ENCODE measurements around the gene PTPRB. TPM values are rescaled to one million over a fixed set of nuclear protein-coding genes. Genes with fewer than 3 reads are reported as not detected.

The PTPRB gene
- total RNA-seq, 1 donor from 2014 or later, result 38.7 TPM

DNA sequence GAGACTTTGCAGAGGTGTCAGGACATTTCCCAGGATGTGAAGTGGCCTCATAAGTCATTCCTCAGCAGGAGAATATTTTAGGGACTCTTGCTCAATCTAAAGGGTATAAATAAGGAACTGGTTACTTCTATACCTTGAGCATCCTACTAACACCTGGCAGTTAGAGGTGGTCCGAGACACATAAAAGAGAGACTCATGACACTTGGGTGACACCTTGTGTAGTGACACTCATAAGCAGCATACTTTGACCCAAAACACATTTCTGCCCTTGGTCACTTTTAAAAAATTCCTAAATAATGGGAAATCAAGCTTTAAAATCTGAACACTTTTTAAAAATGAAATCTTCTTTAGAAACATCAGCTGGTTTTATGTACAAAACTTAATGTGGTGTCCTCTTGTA, 152.8 kb downstream of the PTPRB start:
- Histone ChIP-seq H3K27me3 (ENCODE audit: low read depth) (no peaks in the 10 kb centered on the region), H3K9me3 (replicated peaks) (peaks cover 4% of the 10 kb centered on the region), H3K4me3 (no peak overlapping the region), H3K36me3 (no peaks in the 10 kb centered on the region), H3K4me1 (no peaks in the 10 kb centered on the region), H3K27ac (replicated peaks) (no peak overlapping the region)
- DNase-seq, result no peak
- intact Hi-C loops (cut with micrococcal nuclease), result no loop called here
- TF ChIP-seq, protein P1, sequence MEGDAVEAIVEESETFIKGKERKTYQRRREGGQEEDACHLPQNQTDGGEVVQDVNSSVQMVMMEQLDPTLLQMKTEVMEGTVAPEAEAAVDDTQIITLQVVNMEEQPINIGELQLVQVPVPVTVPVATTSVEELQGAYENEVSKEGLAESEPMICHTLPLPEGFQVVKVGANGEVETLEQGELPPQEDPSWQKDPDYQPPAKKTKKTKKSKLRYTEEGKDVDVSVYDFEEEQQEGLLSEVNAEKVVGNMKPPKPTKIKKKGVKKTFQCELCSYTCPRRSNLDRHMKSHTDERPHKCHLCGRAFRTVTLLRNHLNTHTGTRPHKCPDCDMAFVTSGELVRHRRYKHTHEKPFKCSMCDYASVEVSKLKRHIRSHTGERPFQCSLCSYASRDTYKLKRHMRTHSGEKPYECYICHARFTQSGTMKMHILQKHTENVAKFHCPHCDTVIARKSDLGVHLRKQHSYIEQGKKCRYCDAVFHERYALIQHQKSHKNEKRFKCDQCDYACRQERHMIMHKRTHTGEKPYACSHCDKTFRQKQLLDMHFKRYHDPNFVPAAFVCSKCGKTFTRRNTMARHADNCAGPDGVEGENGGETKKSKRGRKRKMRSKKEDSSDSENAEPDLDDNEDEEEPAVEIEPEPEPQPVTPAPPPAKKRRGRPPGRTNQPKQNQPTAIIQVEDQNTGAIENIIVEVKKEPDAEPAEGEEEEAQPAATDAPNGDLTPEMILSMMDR (IDR thresholded peaks at IDR 0.05; ENCODE audit: borderline replicate concordance), result no peak

DNA sequence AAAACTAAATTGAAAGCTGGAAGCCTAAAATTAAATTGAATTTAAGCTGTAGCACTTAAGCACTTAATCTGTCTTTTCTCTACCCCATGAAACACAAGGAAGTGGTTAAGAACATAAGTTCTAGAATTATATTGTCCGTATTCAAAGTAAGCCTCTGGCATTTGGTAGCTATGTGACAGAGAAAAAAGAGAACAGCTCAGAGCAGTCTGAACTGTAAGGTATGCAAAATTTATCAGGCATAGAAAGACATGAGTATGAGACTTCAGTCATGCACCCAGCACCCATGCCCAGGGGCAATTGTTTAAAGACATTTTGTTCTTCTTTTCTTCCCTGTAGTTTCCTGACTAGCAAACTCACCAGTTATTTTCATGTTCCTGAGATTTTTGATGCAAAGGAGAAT, 154.5 kb downstream of the PTPRB start:
- intact Hi-C loops (cut with micrococcal nuclease), result no loop called here
- DNase-seq, result no peak
- no peaks in the 10 kb centered on the region for H3K36me3 ChIP-seq
- no peak overlapping the region for H3K4me3 ChIP-seq
- TF ChIP-seq, protein P1 (IDR thresholded peaks at IDR 0.05; ENCODE audit: borderline replicate concordance), result no peak
- H3K27me3 ChIP-seq (ENCODE audit: low read depth), result no peaks in the 10 kb centered on the region
- no peaks in the 10 kb centered on the region for H3K9me3 ChIP-seq (replicated peaks)
- H3K27ac ChIP-seq (replicated peaks), result no peak overlapping the region
- H3K4me1 ChIP-seq, result no peaks in the 10 kb centered on the region

DNA sequence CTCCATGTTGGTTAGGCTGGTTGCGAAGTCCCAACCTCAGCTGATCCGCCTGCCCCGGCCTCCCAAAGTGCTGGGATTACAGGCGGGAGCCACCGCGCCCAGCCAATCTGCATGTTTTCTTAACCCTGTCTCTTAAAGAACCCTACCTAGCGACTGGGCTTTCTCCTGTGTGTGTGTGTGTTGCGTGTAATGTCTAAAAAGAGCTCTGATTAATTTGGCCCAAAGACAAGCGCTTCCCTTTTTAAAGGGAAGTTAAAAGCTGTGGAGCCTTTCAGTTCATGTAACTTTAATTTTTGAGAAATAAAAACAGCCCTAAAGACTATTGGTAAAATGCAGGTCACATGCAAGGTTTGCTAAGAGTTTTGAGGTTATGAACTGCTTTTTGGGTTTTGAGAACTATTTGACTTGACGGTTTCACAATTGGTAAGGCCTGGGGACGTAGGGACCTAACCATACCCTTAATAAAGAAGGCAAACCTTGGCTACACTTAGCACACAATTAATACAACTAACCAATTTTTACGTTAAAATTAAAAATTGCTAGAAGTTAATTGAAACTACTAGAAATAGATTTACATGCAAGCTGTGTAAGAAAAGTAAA, 167.9 kb downstream of the PTPRB start:
- TF ChIP-seq, protein P1 (IDR thresholded peaks at IDR 0.05; ENCODE audit: borderline replicate concordance), result no peak
- Histone ChIP-seq H3K27ac (replicated peaks) (no peak overlapping the region), H3K4me1 (no peaks in the 10 kb centered on the region), H3K27me3 (ENCODE audit: low read depth) (no peaks in the 10 kb centered on the region), H3K9me3 (replicated peaks) (peaks cover 2% of the 10 kb centered on the region), H3K36me3 (no peaks in the 10 kb centered on the region), H3K4me3 (no peak overlapping the region)
- intact Hi-C loops (cut with micrococcal nuclease), result no loop called here
- no peak for DNase-seq

DNA sequence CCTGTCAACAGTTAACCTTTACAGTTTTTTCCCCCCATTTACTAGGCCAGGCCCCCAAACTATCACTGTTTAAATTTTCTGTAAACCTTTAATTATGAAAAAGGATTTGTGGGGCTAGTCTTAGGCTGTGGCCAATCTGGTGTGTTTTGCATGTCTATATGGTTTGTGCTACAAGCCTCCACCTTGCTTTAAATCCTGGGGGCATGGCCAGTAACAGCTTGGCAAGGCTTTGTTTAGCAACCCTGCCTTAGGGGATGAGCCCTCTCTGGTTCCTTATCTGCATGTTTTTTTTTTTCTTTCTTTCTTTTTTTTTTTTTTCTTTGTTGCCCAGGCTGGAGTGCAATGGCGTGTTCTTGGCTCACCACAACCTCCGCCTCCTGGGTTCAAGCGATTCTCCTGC, 168.5 kb downstream of the PTPRB start:
- Histone ChIP-seq H3K4me3 (no peak overlapping the region), H3K36me3 (no peaks in the 10 kb centered on the region), H3K9me3 (replicated peaks) (peaks cover 8% of the 10 kb centered on the region), H3K27me3 (ENCODE audit: low read depth) (no peaks in the 10 kb centered on the region), H3K4me1 (no peaks in the 10 kb centered on the region), H3K27ac (replicated peaks) (no peak overlapping the region)
- DNase-seq, result no peak
- TF ChIP-seq, protein P1 (IDR thresholded peaks at IDR 0.05; ENCODE audit: borderline replicate concordance), result no peak
- intact Hi-C loops (cut with micrococcal nuclease), result no loop called here

DNA sequence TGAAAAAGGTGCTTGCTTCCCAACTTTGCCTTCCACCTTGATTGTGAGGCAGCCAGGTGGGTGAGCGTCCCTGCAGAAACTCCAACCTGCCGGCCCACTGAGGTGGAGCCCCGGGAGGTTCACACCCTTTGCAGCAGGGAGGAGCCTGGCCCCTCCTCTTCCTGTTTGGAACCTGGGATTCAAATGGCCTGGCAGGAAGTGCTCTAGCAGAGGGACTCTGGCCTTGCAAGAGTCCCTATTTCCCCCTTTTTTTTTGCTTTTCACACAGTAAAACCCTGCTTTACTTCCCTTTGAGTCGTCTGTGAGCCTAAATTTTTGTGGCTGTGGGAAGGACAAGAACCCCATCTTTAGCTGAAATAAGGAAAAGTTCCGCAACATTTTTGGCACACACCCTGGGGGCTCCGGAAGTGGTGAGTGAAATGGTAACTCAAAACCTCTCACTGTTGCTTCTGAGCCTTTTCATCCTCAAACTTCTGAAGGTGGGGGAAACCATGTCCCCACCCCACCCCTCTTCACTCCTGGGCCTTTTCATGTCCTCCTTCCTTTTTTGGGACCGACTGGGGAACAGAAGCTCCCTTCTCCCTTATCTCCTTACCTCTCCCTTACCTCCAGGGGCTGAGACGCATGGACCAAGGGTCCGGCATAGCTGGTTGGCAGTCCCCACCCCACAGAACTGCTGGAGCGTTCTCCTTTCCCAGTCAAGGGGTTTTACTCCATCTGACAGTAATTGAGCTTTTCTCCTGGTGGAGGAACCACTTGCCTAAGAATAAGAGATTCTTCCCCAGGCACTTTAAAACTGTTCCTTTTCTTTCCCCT, 169.1 kb downstream of the PTPRB start:
- no peak overlapping the region for H3K27ac ChIP-seq (replicated peaks)
- intact Hi-C loops (cut with micrococcal nuclease), result no loop called here
- H3K4me1 ChIP-seq, result no peaks in the 10 kb centered on the region
- H3K9me3 ChIP-seq (replicated peaks), result peaks cover 14% of the 10 kb centered on the region
- H3K36me3 ChIP-seq, result no peaks in the 10 kb centered on the region
- TF ChIP-seq, protein P1 (IDR thresholded peaks at IDR 0.05; ENCODE audit: borderline replicate concordance), result no peak
- H3K4me3 ChIP-seq, result no peak overlapping the region
- DNase-seq, result no peak
- no peaks in the 10 kb centered on the region for H3K27me3 ChIP-seq (ENCODE audit: low read depth)
